ENCODE data around the gene ZNHIT2. TPM values are rescaled to one million over a fixed set of nuclear protein-coding genes. Genes with fewer than 3 reads are reported as not detected.
"Not testable (repeated sequence)": the region's sequence is repeated elsewhere in the genome, so short reads cannot be mapped to it uniquely, and the experiment has no call there.

ZNHIT2 gene
- total RNA-seq = 10.0 and 11.3 TPM in 2 replicates

DNA sequence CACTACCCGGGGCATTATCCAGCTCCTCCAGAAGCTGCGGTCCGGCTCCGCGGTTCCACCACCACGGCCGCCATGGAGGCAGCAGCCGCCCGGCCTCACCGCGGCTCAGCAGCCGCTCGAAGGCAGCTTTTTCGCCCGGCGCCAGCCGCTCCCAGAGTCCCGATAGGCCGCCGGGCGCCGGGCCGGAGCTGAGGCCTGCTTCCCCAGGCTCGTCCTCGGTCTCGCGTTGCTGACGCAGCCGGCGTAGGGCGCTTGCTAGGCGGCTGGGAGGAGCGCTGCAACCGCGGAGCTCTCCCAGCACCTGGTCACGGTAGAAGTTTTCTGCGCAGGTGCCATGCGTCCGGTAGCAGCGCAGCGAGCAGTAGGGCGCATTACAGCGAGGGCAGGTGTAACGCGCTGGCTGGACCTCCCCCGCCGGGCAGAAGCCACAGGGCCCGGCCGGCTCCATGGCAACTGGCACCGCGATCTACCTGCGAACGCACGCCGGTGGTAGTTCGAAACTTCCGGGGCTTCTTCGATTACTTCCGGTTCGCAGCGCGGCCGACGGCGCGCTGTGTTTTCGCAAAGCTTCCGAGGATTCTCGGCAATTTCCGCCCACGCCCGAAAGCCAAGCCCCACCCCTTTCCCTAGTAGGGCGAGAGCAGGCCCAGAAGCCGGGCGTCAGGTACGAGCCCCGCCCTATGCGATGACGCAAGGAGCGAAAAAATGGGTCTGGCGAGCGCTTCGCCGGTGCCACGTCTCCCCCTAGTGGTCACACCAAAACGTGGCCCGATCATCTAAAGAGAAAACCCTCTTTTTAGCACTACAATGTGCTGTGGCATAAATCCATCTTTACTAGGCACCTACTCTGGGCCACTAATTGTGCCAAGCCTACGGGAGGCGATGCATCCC lies at the start of gene ZNHIT2:
Gene ZNHIT2 (minus strand): TSS at position 496 of the 891 bp plus-strand sequence. CDS start 48 bp downstream, at position 448.
- peak; percentile 91 for DNase-seq (ENCODE audit: low read depth, low spot score)

DNA sequence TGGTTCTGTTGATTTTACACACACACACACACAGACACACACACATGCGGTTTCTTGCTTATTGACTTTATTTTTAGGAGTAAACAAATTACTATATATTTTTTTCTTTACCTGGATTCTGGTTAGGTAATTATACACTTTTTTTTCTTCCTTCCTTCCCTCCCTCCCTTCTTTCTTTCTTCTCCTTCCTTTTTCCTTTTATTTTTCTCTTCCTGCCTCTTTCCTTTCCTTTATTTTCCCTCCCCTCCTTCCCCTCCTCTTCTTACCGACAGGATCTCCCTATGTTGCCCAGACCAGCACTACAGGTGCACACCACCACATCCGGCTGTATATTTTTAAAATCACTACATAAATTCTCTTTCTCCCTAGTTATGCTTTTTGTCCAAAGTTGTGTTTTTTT lies 49.4 kb upstream of the ZNHIT2 start:
- no peak for DNase-seq (ENCODE audit: low read depth, low spot score)

GRCh38 chr11:65165410-65166317 lies 48.2 kb upstream of the ZNHIT2 start:
- no peak for DNase-seq (ENCODE audit: low read depth, low spot score)

- DNase-seq (ENCODE audit: low read depth, low spot score) = no peak
These were observed 46.2 kb upstream of the ZNHIT2 start for GRCh38 chr11:65163684-65164083.

DNA sequence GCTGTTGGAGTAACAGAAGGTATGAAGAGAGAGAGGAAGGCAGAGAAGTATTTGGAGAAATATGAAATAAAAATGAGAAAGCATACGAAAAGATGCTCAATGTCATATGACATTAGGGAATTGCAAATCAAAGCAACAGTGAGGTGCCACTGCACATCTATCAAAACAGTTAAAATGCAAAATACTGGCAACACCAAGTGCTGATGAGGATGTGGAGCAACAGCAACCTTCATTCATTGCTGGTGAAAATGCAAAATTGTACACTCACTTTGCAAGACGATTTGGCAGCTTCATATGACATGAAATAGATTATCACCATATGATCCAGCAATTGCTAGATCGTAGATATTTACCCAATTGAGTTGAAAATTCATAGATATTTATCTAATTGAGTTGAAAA lies 43.1 kb upstream of the ZNHIT2 start:
- DNase-seq (ENCODE audit: low read depth, low spot score) = no peak

DNA sequence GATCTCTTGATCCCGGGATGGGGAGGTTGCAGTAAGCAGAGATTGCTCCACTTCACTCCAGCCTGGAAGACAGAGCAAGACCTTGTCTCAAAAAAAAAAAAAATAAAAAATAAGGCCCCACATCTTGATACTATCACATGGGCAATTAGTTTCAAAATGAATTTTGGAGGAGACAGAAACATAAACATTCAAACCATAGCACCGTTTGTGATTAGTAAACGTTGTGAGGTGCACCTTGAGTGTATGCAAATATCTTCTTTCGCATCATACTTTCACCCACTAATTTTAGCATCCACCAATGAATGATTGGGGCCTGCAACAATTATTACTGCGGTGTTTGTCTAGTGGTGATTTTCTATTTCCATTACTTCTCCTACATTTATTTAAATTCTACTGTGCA lies 41.5 kb upstream of the ZNHIT2 start:
- DNase-seq (ENCODE audit: low read depth, low spot score) = no peak

DNA sequence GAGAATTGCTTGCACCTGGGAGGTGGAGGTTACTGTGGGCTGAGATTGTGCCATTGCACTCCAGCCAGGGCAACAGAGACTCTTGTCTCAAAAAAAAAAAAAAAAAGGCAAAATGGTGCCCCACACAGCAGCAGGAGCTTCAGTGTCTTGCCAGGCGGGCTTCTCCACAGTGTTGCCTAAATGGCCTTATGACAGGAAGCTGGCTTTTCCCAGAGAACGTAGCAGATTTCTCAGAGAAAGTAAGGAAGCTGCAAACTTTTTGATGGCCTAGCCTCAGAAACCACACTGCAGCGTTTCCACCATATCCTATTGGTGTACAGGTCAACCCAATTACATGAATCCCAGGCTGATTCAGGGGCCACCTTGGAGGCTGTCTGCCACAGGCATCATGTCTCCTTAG lies 39.8 kb upstream of the ZNHIT2 start:
- DNase-seq (ENCODE audit: low read depth, low spot score) = no peak

- DNase-seq (ENCODE audit: low read depth, low spot score) = no peak
These were observed 39.4 kb upstream of the ZNHIT2 start for GRCh38 chr11:65156926-65157325.

- no peak for DNase-seq (ENCODE audit: low read depth, low spot score)
These were observed 38.8 kb upstream of the ZNHIT2 start for GRCh38 chr11:65156256-65156655.

- no peak for DNase-seq (ENCODE audit: low read depth, low spot score)
These were observed 34.6 kb upstream of the ZNHIT2 start for GRCh38 chr11:65152122-65152521.

- no peak for DNase-seq (ENCODE audit: low read depth, low spot score)
These were observed 33.9 kb upstream of the ZNHIT2 start for GRCh38 chr11:65151331-65151899.

- no peak for DNase-seq (ENCODE audit: low read depth, low spot score)
These were observed 33.2 kb upstream of the ZNHIT2 start for GRCh38 chr11:65150509-65151299.

- DNase-seq (ENCODE audit: low read depth, low spot score) = not testable (repeated sequence)
These were observed 32.6 kb upstream of the ZNHIT2 start for GRCh38 chr11:65150131-65150508.

- DNase-seq (ENCODE audit: low read depth, low spot score) = no peak
These were observed 31.2 kb upstream of the ZNHIT2 start for GRCh38 chr11:65148657-65149056.

GRCh38 chr11:65147352-65148075 lies 30.0 kb upstream of the ZNHIT2 start:
- no peak for DNase-seq (ENCODE audit: low read depth, low spot score)

GRCh38 chr11:65141896-65142494 lies 24.5 kb upstream of the ZNHIT2 start:
- DNase-seq (ENCODE audit: low read depth, low spot score) = no peak

- DNase-seq (ENCODE audit: low read depth, low spot score) = no peak
These were observed 19.1 kb upstream of the ZNHIT2 start for GRCh38 chr11:65136515-65137096.

GRCh38 chr11:65135633-65136145 lies 18.2 kb upstream of the ZNHIT2 start:
- DNase-seq (ENCODE audit: low read depth, low spot score) = no peak

GRCh38 chr11:65134952-65135632 lies 17.6 kb upstream of the ZNHIT2 start:
- peak; percentile 89 for DNase-seq (ENCODE audit: low read depth, low spot score)

All from pulmonary artery endothelial cell (primary cell).